Activated naive CD4-positive, alpha-beta T cell treated with anti-CD3 and anti-CD28 coated beads for 36 hours (primary cell): ENCODE measurements around the gene TMEM109. TPM values are rescaled to one million over a fixed set of nuclear protein-coding genes. Genes with fewer than 3 reads are reported as not detected.

Experiments
- CTCF ChIA-PET: fragments of 350-600 bp; sonication (Branson Sonifier 250); formaldehyde crosslinking; loops from one replicate; lab custom pipeline; 2021; ENCODE audit warnings: antibody characterized with exemption; lab: Charles Lee
- DNase-seq: peaks from one replicate; pipeline ENCODE4 v3.0.0-alpha.2; 2020
- H3K27ac Mint-ChIP-seq: one replicate; pipeline ENCODE4 v1.8.0; 2021; ENCODE audit warnings: mild to moderate bottlenecking, mixed read lengths
- H3K27me3 Mint-ChIP-seq: one replicate; pipeline ENCODE4 v1.8.0; 2021; ENCODE audit warnings: low read depth, mixed read lengths
- H3K36me3 Mint-ChIP-seq: one replicate; pipeline ENCODE4 v1.8.0; 2021; ENCODE audit warnings: low read depth, mixed read lengths
- H3K4me1 Mint-ChIP-seq: one replicate; pipeline ENCODE4 v1.8.0; 2021; ENCODE audit warnings: low read depth, mixed read lengths
- H3K4me3 Mint-ChIP-seq: one replicate; pipeline ENCODE4 v1.8.0; 2021; ENCODE audit warnings: mild to moderate bottlenecking, moderate library complexity, mixed read lengths
- H3K9me3 Mint-ChIP-seq: one replicate; pipeline ENCODE4 v1.8.0; 2021; ENCODE audit warnings: mixed read lengths
- intact Hi-C: fragments of 100-400 bp; cut with micrococcal nuclease; formaldehyde crosslinking; loops from one replicate; pipeline ENCODE4 v1.15.1; 2023
- total RNA-seq, 2 experiments: library from RNA; stranded (reverse); gene quantifications; one replicate each; pipeline ENCODE4 v1.2.3, GENCODE V29; 2021

TMEM109 gene
- total RNA-seq, result 100 to 1,000 TPM in 1 of 2 experiments, 10 to 100 TPM in 1; 94.0 to 103 TPM

- Mint-ChIP-seq H3K27me3 (no peaks in the 10 kb centered on the region), H3K36me3 (peaks cover 10% of the 10 kb centered on the region), H3K4me3 (peak within 1 kb of the TSS; percentile 94), H3K9me3 (peaks cover 2% of the 10 kb centered on the region), H3K27ac (peak within 1 kb of the TSS; percentile 95), H3K4me1 (peaks cover 62% of the 10 kb centered on the region)
- CTCF ChIA-PET, result interaction anchor here (0.6 to 9.4 kb wide), 7 partner anchors 10 to 274 kb away, joined by 3 to 82 read pairs (median 10); partner anchors contain the start of genes PRPF19 and TMEM132A
- intact Hi-C loops, result loop anchor here (1.0 to 2.0 kb wide), 6 partner anchors 39 to 419 kb away; partner anchors contain the start of genes CD5, DDB1, SLC15A3 and TKFC
- DNase-seq, result peak; percentile 89
Observed at GRCh38 chr11:60913793-60914632, at the start of gene TMEM109. TMEM109 (plus strand) TSS chr11:60914158; CDS start chr11:60919694, 5,536 bp downstream.

GRCh38 chr11:60864856-60865513 is 49.0 kb upstream of the TMEM109 start:
- intact Hi-C loops, result no loop called here
- no peak overlapping the region for H3K4me3 Mint-ChIP-seq
- H3K27ac Mint-ChIP-seq, result no peak overlapping the region
- no peaks in the 10 kb centered on the region for H3K27me3 Mint-ChIP-seq
- H3K36me3 Mint-ChIP-seq, result no peaks in the 10 kb centered on the region
- H3K9me3 Mint-ChIP-seq, result no peaks in the 10 kb centered on the region
- H3K4me1 Mint-ChIP-seq, result no peaks in the 10 kb centered on the region
- CTCF ChIA-PET, result interaction anchor here (0.5 kb wide), 1 partner anchor 423 kb away, joined by 3 read pairs; no protein-coding TSS in a partner anchor
- no peak for DNase-seq

DNA sequence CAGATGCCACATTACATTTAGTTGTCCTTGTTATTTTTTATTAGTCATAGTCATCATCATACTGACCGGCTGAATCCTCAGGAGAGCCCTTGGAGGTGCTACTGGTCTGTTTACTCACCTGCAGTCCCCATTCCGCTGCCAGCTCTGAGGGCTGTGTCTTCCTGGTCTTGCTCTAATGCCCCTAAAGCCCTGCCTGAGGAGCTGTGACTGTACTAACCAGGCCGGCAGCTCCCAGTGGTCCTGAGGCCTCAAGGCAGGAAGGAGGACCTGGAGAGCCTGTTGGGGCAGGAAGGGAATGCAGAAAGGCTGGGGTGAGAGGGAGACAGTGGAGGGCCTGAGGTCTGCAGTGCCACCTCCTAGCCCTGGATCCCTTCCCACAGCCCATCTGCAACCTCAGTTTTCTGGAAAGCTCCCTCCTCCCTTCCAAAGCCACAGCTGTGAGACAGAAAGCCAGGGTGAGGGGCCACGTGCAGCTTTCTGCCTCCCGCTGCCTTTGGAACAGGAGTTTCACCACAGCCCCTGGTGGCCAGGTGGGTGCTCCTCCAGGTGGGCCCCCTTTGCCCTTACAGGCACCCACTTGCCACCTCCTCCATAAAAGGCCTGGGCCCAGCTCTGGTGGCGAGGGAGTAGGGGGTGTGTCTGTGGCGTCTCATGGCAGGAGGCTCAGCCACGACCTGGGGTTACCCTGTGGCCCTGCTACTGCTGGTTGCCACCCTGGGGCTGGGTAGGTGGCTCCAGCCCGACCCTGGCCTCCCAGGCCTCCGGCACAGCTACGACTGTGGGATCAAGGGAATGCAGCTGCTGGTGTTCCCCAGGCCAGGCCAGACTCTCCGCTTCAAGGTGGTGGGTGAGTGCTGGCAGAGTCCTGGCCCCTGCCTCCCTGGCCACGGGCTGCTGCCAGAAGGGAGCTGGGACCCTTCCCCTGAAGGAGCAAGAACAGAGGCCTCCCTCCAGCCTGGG is 46.8 kb upstream of the TMEM109 start, which contains the start of gene ZP1:
ZP1 (plus strand) TSS at position 632 of the 960 bp plus-strand sequence; CDS start at position 652, 20 bp downstream.
- no peak within 1 kb of the TSS for H3K27ac Mint-ChIP-seq
- H3K9me3 Mint-ChIP-seq, result no peaks in the 10 kb centered on the region
- intact Hi-C loops, result no loop called here
- CTCF ChIA-PET, result interaction anchor here (1.5 kb wide), 1 partner anchor 36 kb away, joined by 4 read pairs; no protein-coding TSS in a partner anchor
- H3K4me1 Mint-ChIP-seq, result no peaks in the 10 kb centered on the region
- no peak for DNase-seq
- no peaks in the 10 kb centered on the region for H3K36me3 Mint-ChIP-seq
- H3K27me3 Mint-ChIP-seq, result no peaks in the 10 kb centered on the region
- H3K4me3 Mint-ChIP-seq, result no peak within 1 kb of the TSS

- CTCF ChIA-PET, result interaction anchor here (0.7 to 1.5 kb wide), 4 partner anchors 31 to 627 kb away, joined by 3 to 4 read pairs (median 4); no protein-coding TSS in a partner anchor
- H3K27ac Mint-ChIP-seq, result no peak overlapping the region
- H3K4me3 Mint-ChIP-seq, result no peak overlapping the region
- peaks cover 3% of the 10 kb centered on the region for H3K4me1 Mint-ChIP-seq
- no peak for DNase-seq
- no peaks in the 10 kb centered on the region for H3K9me3 Mint-ChIP-seq
- no peaks in the 10 kb centered on the region for H3K27me3 Mint-ChIP-seq
- intact Hi-C loops, result no loop called here
- H3K36me3 Mint-ChIP-seq, result no peaks in the 10 kb centered on the region
Observed at GRCh38 chr11:60867871-60868681, 45.9 kb upstream of the TMEM109 start.

DNA sequence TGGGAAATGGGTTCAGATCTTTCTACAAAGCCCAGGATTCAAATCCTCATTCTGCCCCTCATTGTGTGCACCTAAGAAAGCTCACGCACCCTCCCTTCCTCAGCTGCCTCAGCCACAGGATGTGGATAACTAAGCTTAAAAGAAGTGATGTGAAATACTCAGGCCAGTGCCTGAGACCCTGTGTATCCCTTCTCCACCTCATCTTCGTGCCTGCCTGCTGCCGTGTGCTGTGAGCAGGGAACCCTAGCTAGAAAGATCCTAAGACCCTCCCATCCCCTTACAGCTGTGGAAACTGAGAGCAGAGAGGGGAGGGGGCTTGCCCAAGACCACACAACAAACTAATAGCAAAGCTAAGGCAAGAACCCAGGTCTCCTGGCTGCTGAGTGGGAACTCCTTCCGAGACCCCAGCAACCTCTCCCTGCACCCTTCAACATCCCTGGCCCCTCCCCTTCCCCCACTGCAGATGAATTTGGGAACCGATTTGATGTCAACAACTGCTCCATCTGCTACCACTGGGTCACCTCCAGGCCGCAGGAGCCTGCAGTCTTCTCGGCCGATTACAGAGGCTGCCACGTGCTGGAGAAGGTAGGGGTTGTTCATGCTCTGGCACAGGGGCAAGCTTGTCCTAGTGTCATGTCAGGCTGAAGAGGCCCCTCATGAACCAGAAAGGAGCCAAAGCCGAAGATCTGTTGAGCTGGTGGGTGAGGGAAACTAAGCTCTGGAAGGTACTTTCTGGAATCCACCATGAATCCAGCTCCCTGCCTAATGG is 45.1 kb upstream of the TMEM109 start:
- intact Hi-C loops, result no loop called here
- Mint-ChIP-seq H3K9me3 (no peaks in the 10 kb centered on the region), H3K27me3 (no peaks in the 10 kb centered on the region), H3K36me3 (no peaks in the 10 kb centered on the region), H3K4me3 (no peak overlapping the region), H3K27ac (no peak overlapping the region), H3K4me1 (peaks cover 3% of the 10 kb centered on the region)
- DNase-seq, result no peak
- CTCF ChIA-PET, result interaction anchor here (0.7 to 1.5 kb wide), 3 partner anchors 30 to 517 kb away, joined by 3 to 4 read pairs (median 4); no protein-coding TSS in a partner anchor

GRCh38 chr11:60869451-60869825 is 44.5 kb upstream of the TMEM109 start:
- CTCF ChIA-PET, result no interaction called here
- DNase-seq, result no peak
- Mint-ChIP-seq H3K4me1 (peaks cover 3% of the 10 kb centered on the region), H3K27ac (no peak overlapping the region), H3K9me3 (no peaks in the 10 kb centered on the region), H3K36me3 (no peaks in the 10 kb centered on the region), H3K27me3 (no peaks in the 10 kb centered on the region), H3K4me3 (no peak overlapping the region)
- intact Hi-C loops, result no loop called here

DNA sequence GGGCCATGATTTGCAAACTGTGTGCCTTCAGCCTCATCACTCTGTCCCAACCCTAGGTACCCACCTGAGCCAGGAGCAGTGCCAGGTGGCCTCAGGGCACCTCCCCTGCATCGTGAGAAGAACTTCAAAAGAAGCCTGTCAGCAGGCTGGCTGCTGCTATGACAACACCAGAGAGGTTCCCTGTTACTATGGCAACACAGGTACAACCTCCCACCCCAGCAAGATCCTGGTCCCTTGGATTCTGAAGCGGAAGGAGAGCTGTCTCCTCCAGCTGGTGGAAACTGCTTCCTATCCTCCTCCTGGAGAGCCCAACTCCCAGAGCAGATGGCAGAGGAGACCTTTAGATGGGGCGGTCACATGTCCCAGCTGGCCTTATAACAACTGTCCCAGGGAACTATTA is 43.7 kb upstream of the TMEM109 start:
- Mint-ChIP-seq H3K4me3 (no peak overlapping the region), H3K27me3 (no peaks in the 10 kb centered on the region), H3K27ac (no peak overlapping the region), H3K36me3 (no peaks in the 10 kb centered on the region), H3K4me1 (peaks cover 3% of the 10 kb centered on the region), H3K9me3 (no peaks in the 10 kb centered on the region)
- intact Hi-C loops, result no loop called here
- no peak for DNase-seq
- CTCF ChIA-PET, result interaction anchor here (0.7 to 1.9 kb wide), 2 partner anchors 39 to 1080 kb away, joined by 3 to 11 read pairs; no protein-coding TSS in a partner anchor

- H3K27ac Mint-ChIP-seq, result no peak overlapping the region
- DNase-seq, result no peak
- intact Hi-C loops, result no loop called here
- peaks cover 3% of the 10 kb centered on the region for H3K4me1 Mint-ChIP-seq
- H3K4me3 Mint-ChIP-seq, result no peak overlapping the region
- CTCF ChIA-PET, result interaction anchor here (0.8 to 1.9 kb wide), 2 partner anchors 16 to 39 kb away, joined by 3 to 11 read pairs; no protein-coding TSS in a partner anchor
- no peaks in the 10 kb centered on the region for H3K27me3 Mint-ChIP-seq
- H3K36me3 Mint-ChIP-seq, result no peaks in the 10 kb centered on the region
- H3K9me3 Mint-ChIP-seq, result no peaks in the 10 kb centered on the region
Observed at GRCh38 chr11:60870733-60871377, 43.1 kb upstream of the TMEM109 start.

GRCh38 chr11:60871378-60872061 is 42.4 kb upstream of the TMEM109 start:
- DNase-seq, result no peak
- no peaks in the 10 kb centered on the region for H3K9me3 Mint-ChIP-seq
- peaks cover 3% of the 10 kb centered on the region for H3K4me1 Mint-ChIP-seq
- H3K27me3 Mint-ChIP-seq, result no peaks in the 10 kb centered on the region
- no peaks in the 10 kb centered on the region for H3K36me3 Mint-ChIP-seq
- no peak overlapping the region for H3K4me3 Mint-ChIP-seq
- CTCF ChIA-PET, result interaction anchor here (0.7 to 1.9 kb wide), 3 partner anchors 16 to 40 kb away, joined by 3 to 11 read pairs (median 3); no protein-coding TSS in a partner anchor
- intact Hi-C loops, result no loop called here
- H3K27ac Mint-ChIP-seq, result no peak overlapping the region
